T-helper 17 cell (primary cell): ENCODE data around the gene PIK3R5. TPM values are rescaled to one million over a fixed set of nuclear protein-coding genes. Genes with fewer than 3 reads are reported as not detected.
A peak's percentile ranks its signal among the peaks of the same experiment; 100 is the strongest.

ENCODE experiments used
- ATAC-seq: fragments of 150-1000 bp; cut with Tn5 transposase; 2 replicates; pipeline ENCODE4 v1.10.0; 2021; ENCODE audit warnings: mild to moderate bottlenecking, moderate library complexity
- DNase-seq, 3 donors: peaks; one replicate each; pipeline versions ENCODE4 v3.0.0 to v3.0.0-alpha.2; 2020 to 2021
- H3K9me3 ChIP-seq: one replicate; pipeline ENCODE4 v1.7.0; 2013; ENCODE audit warnings: low read length, mild to moderate bottlenecking; ENCODE audit not compliant: control insufficient read depth, poor library complexity, severe bottlenecking
- H3K27ac Mint-ChIP-seq: one replicate; pipeline ENCODE4 v1.8.0; 2022; ENCODE audit warnings: mild to moderate bottlenecking, moderate library complexity, mixed read lengths
- H3K27me3 Mint-ChIP-seq: one replicate; pipeline ENCODE4 v1.8.0; 2022; ENCODE audit warnings: mixed read lengths
- H3K36me3 Mint-ChIP-seq: one replicate; pipeline ENCODE4 v1.8.0; 2022; ENCODE audit warnings: low read depth, mixed read lengths
- H3K4me1 Mint-ChIP-seq: one replicate; pipeline ENCODE4 v1.8.0; 2022; ENCODE audit warnings: mild to moderate bottlenecking, mixed read lengths
- H3K4me3 Mint-ChIP-seq: one replicate; pipeline ENCODE4 v1.8.0; 2022; ENCODE audit warnings: mild to moderate bottlenecking, moderate library complexity, mixed read lengths
- total RNA-seq, 4 donors: library from RNA in 2 of 4; stranded (reverse) in 2 of 4; gene quantifications; one replicate each; pipeline ENCODE4 v1.2.3 and lab custom pipeline; 2022 to 2026

PIK3R5 gene
- total RNA-seq, 2 donors from 2014 or later = 164 to 177 TPM

GRCh38 chr17:8968503-8968902, 3.0 kb upstream of the PIK3R5 start:
- H3K27me3 Mint-ChIP-seq = no peaks in the 10 kb centered on the region
- H3K4me3 Mint-ChIP-seq = no peak overlapping the region
- H3K4me1 Mint-ChIP-seq = peaks cover 10% of the 10 kb centered on the region
- no peaks in the 10 kb centered on the region for H3K9me3 ChIP-seq
- peaks cover 5% of the 10 kb centered on the region for H3K36me3 Mint-ChIP-seq
- DNase-seq (no peak), ATAC-seq (no peak)
- no peak overlapping the region for H3K27ac Mint-ChIP-seq

GRCh38 chr17:8967861-8968260, 2.4 kb upstream of the PIK3R5 start:
- Mint-ChIP-seq H3K4me1 (peaks cover 16% of the 10 kb centered on the region), H3K36me3 (peaks cover 9% of the 10 kb centered on the region), H3K27me3 (no peaks in the 10 kb centered on the region), H3K27ac (no peak overlapping the region), H3K4me3 (peak overlapping the region; percentile 15)
- H3K9me3 ChIP-seq = no peaks in the 10 kb centered on the region
- DNase-seq (no peak), ATAC-seq (no peak)

GRCh38 chr17:8966926-8967325, 1.4 kb upstream of the PIK3R5 start:
- peaks cover 20% of the 10 kb centered on the region for H3K4me1 Mint-ChIP-seq
- H3K9me3 ChIP-seq = no peaks in the 10 kb centered on the region
- peak overlapping the region; percentile 97 for H3K27ac Mint-ChIP-seq
- no peak for ATAC-seq
- H3K36me3 Mint-ChIP-seq = peaks cover 10% of the 10 kb centered on the region
- DNase-seq = no peak
- H3K4me3 Mint-ChIP-seq = peak overlapping the region; percentile 98
- H3K27me3 Mint-ChIP-seq = no peaks in the 10 kb centered on the region

- H3K36me3 Mint-ChIP-seq = peaks cover 12% of the 10 kb centered on the region
- ATAC-seq (peak; percentile 55), DNase-seq (peak in 2 of 3 donors; percentile 23 to 30)
- H3K4me3 Mint-ChIP-seq = peak overlapping the region; percentile 98
- peaks cover 35% of the 10 kb centered on the region for H3K4me1 Mint-ChIP-seq
- no peaks in the 10 kb centered on the region for H3K9me3 ChIP-seq
- no peaks in the 10 kb centered on the region for H3K27me3 Mint-ChIP-seq
- peak overlapping the region; percentile 97 for H3K27ac Mint-ChIP-seq
These were observed 610 bp downstream of the PIK3R5 start for GRCh38 chr17:8964801-8965393.

- ATAC-seq = no peak
These were observed 1.8 kb downstream of the PIK3R5 start for GRCh38 chr17:8963647-8964258.

GRCh38 chr17:8963014-8963413, 2.5 kb downstream of the PIK3R5 start:
- Mint-ChIP-seq H3K36me3 (peaks cover 14% of the 10 kb centered on the region), H3K4me3 (peak overlapping the region; percentile 98), H3K27me3 (no peaks in the 10 kb centered on the region), H3K27ac (peak overlapping the region; percentile 97), H3K4me1 (peaks cover 54% of the 10 kb centered on the region)
- DNase-seq (no peak), ATAC-seq (no peak)
- no peaks in the 10 kb centered on the region for H3K9me3 ChIP-seq

More at GRCh38 chr17:8963647-8964258, 1.8 kb downstream of the PIK3R5 start:
- DNase-seq = no peak
- Mint-ChIP-seq H3K27ac (peak overlapping the region; percentile 97), H3K27me3 (no peaks in the 10 kb centered on the region), H3K4me1 (peaks cover 47% of the 10 kb centered on the region), H3K4me3 (peak overlapping the region; percentile 98), H3K36me3 (peaks cover 14% of the 10 kb centered on the region)
- H3K9me3 ChIP-seq = no peaks in the 10 kb centered on the region

GRCh38 chr17:8961829-8962228, 3.7 kb downstream of the PIK3R5 start:
- H3K9me3 ChIP-seq = no peaks in the 10 kb centered on the region
- H3K36me3 Mint-ChIP-seq = peaks cover 18% of the 10 kb centered on the region
- no peak overlapping the region for H3K4me3 Mint-ChIP-seq

GRCh38 chr17:8960325-8961140, 5.0 kb downstream of the PIK3R5 start:
- DNase-seq = no peak
- H3K36me3 Mint-ChIP-seq = peaks cover 19% of the 10 kb centered on the region

More at GRCh38 chr17:8961829-8962228, 3.7 kb downstream of the PIK3R5 start:
- ATAC-seq (no peak), DNase-seq (no peak)
- Mint-ChIP-seq H3K4me1 (peaks cover 65% of the 10 kb centered on the region), H3K27ac (peak overlapping the region; percentile 97), H3K27me3 (no peaks in the 10 kb centered on the region)

GRCh38 chr17:8959312-8959918, 6.1 kb downstream of the PIK3R5 start:
- no peak for ATAC-seq
- Mint-ChIP-seq H3K4me1 (peaks cover 82% of the 10 kb centered on the region), H3K4me3 (peak overlapping the region; percentile 83), H3K27ac (peak overlapping the region; percentile 99), H3K36me3 (peaks cover 23% of the 10 kb centered on the region), H3K27me3 (no peaks in the 10 kb centered on the region)
- DNase-seq = no peak
- no peaks in the 10 kb centered on the region for H3K9me3 ChIP-seq

More at GRCh38 chr17:8960325-8961140, 5.0 kb downstream of the PIK3R5 start:
- H3K27me3 Mint-ChIP-seq = no peaks in the 10 kb centered on the region
- H3K4me1 Mint-ChIP-seq = peaks cover 77% of the 10 kb centered on the region
- no peaks in the 10 kb centered on the region for H3K9me3 ChIP-seq
- no peak for ATAC-seq
- H3K27ac Mint-ChIP-seq = peak overlapping the region; percentile 99
- H3K4me3 Mint-ChIP-seq = peak overlapping the region; percentile 83

GRCh38 chr17:8957721-8958120, 7.8 kb downstream of the PIK3R5 start:
- H3K27ac Mint-ChIP-seq = peak overlapping the region; percentile 99
- H3K4me1 Mint-ChIP-seq = peaks cover 81% of the 10 kb centered on the region
- H3K27me3 Mint-ChIP-seq = no peaks in the 10 kb centered on the region
- DNase-seq = no peak
- no peaks in the 10 kb centered on the region for H3K9me3 ChIP-seq
- peaks cover 21% of the 10 kb centered on the region for H3K36me3 Mint-ChIP-seq
- peak overlapping the region; percentile 28 for H3K4me3 Mint-ChIP-seq
- no peak for ATAC-seq

- ATAC-seq (no peak), DNase-seq (no peak)
- Mint-ChIP-seq H3K27me3 (no peaks in the 10 kb centered on the region), H3K4me3 (peak overlapping the region; percentile 59), H3K36me3 (peaks cover 24% of the 10 kb centered on the region), H3K27ac (peak overlapping the region; percentile 99), H3K4me1 (peaks cover 80% of the 10 kb centered on the region)
- H3K9me3 ChIP-seq = no peaks in the 10 kb centered on the region
These were observed 9.0 kb downstream of the PIK3R5 start for GRCh38 chr17:8956465-8956902.

GRCh38 chr17:8955021-8955959, 10.2 kb downstream of the PIK3R5 start:
- H3K36me3 Mint-ChIP-seq = peaks cover 21% of the 10 kb centered on the region
- no peaks in the 10 kb centered on the region for H3K9me3 ChIP-seq
- H3K27me3 Mint-ChIP-seq = no peaks in the 10 kb centered on the region
- H3K4me1 Mint-ChIP-seq = peaks cover 76% of the 10 kb centered on the region
- peak overlapping the region; percentile 59 for H3K4me3 Mint-ChIP-seq
- no peak for DNase-seq
- ATAC-seq = no peak
- H3K27ac Mint-ChIP-seq = peak overlapping the region; percentile 99
